Hepatocyte (in vitro differentiated cells): ENCODE results near the gene GNB1L. TPM values are rescaled to one million over a fixed set of nuclear protein-coding genes. Genes with fewer than 3 reads are reported as not detected.
"Not testable (repeated sequence)": the region's sequence is repeated elsewhere in the genome, so short reads cannot be mapped to it uniquely, and the experiment has no call there.

Experiments used
- DNase-seq: peaks from one replicate; pipeline ENCODE4 v3.0.0-alpha.2; 2016; ENCODE audit warnings: low spot score
- H2AFZ ChIP-seq: fragments of 200-600 bp; sonication (generic); 2 replicates; pipeline ENCODE4 v1.6.0; 2016; ENCODE audit warnings: antibody characterized with exemption, mild to moderate bottlenecking
- H3K27ac ChIP-seq: fragments of 200-600 bp; sonication (generic); 2 replicates; pipeline ENCODE4 v1.5.1; 2016; ENCODE audit warnings: mild to moderate bottlenecking
- H3K27me3 ChIP-seq: fragments of 200-600 bp; sonication (generic); 2 replicates; pipeline ENCODE4 v1.6.1; 2016
- H3K36me3 ChIP-seq: fragments of 200-600 bp; sonication (generic); replicated peaks from 2 replicates; pipeline ENCODE4 v1.5.1; 2016; ENCODE audit warnings: low read depth; ENCODE audit not compliant: insufficient read depth
- H3K4me1 ChIP-seq: fragments of 200-600 bp; sonication (generic); 2 replicates; pipeline ENCODE4 v1.5.1; 2016; ENCODE audit warnings: mild to moderate bottlenecking, moderate library complexity; ENCODE audit not compliant: insufficient read depth
- H3K4me2 ChIP-seq: fragments of 200-600 bp; sonication (generic); 2 replicates; pipeline ENCODE4 v1.6.0; 2016
- H3K4me3 ChIP-seq: fragments of 200-600 bp; sonication (generic); 2 replicates; pipeline ENCODE4 v1.5.1; 2016; ENCODE audit warnings: mild to moderate bottlenecking
- H3K79me2 ChIP-seq: fragments of 200-600 bp; sonication (generic); 2 replicates; pipeline ENCODE4 v1.6.0; 2017; ENCODE audit warnings: mild to moderate bottlenecking
- H3K9me2 ChIP-seq: fragments of 200-600 bp; sonication (generic); replicated peaks from 2 replicates; pipeline ENCODE4 v1.6.0; 2017; ENCODE audit warnings: mild to moderate bottlenecking; ENCODE audit not compliant: insufficient read depth
- H3K9me3 ChIP-seq: fragments of 200-600 bp; sonication (generic); 2 replicates; pipeline ENCODE4 v1.5.1; 2016; ENCODE audit warnings: low read depth, mild to moderate bottlenecking
- H4K20me1 ChIP-seq: fragments of 200-600 bp; sonication (generic); 2 replicates; pipeline ENCODE4 v1.6.0; 2016; ENCODE audit warnings: mild to moderate bottlenecking; ENCODE audit not compliant: insufficient read depth, poor library complexity, severe bottlenecking
- CTCF ChIP-seq: fragments of 200-600 bp; sonication (generic); IDR thresholded peaks from 2 replicates; pipeline ENCODE4 v1.5.1; 2016; ENCODE audit warnings: antibody characterized with exemption, mild to moderate bottlenecking; ENCODE audit not compliant: poor library complexity
- EZH2 ChIP-seq: fragments of 200-600 bp; sonication (generic); IDR thresholded peaks from 2 replicates; pipeline ENCODE4 v1.6.1; 2016; ENCODE audit warnings: antibody characterized with exemption, mild to moderate bottlenecking, borderline replicate concordance
- EZH2phosphoT487 ChIP-seq: fragments of 200-600 bp; sonication (generic); IDR thresholded peaks from one replicate; pipeline ENCODE4 v1.6.1; 2018; ENCODE audit warnings: antibody characterized with exemption, mild to moderate bottlenecking, low read depth, moderate library complexity; ENCODE audit not compliant: unreplicated experiment, severe bottlenecking
- WGBS: methylation state at CpG from one replicate; pipeline ENCODE4 v1.1.6; 2016; ENCODE audit warnings: low lambda C conversion rate; ENCODE audit errors: missing lambda C conversion rate; 5-methylcytosine and 5-hydroxymethylcytosine counted together
- polyA plus RNA-seq: library from polyadenylated mRNA; unstranded; fragments of >200 nt; fragmentation: Nextera tagmentation; extraction: Ambion mirVana; gene quantifications from 2 replicates; pipeline ENCODE4 v1.2.1, GENCODE V29; 2016
- total RNA-seq: library from RNA; depleted of rRNA; stranded (reverse); fragments of >200 nt; gene quantifications from 2 replicates; pipeline ENCODE4 v1.2.3, GENCODE V29; 2014

GNB1L gene
- total and polyA plus RNA-seq, 2 experiments from 2014 or later = 4.1 to 8.5 TPM

GRCh38 chr22:19796160-19796559, 58.5 kb downstream of the GNB1L start:
- Histone ChIP-seq H4K20me1 (no peaks in the 10 kb centered on the region), H3K9me2 (no peaks in the 10 kb centered on the region), H3K9me3 (no peaks in the 10 kb centered on the region), H3K79me2 (no peaks in the 10 kb centered on the region), H3K4me3 (no peak overlapping the region), H3K27ac (no peak overlapping the region), H3K27me3 (no peaks in the 10 kb centered on the region), H3K4me1 (peaks cover 17% of the 10 kb centered on the region), H3K4me2 (no peak overlapping the region), H2AFZ (no peak overlapping the region), H3K36me3 (no peaks in the 10 kb centered on the region)
- DNase-seq = no peak
- TF ChIP-seq EZH2phosphoT487 = no peak
- TF ChIP-seq CTCF = no peak
- no peak for TF ChIP-seq EZH2
- 96% methylated on average over 7 of the region's 7 CpGs for WGBS

- H2AFZ ChIP-seq = no peak overlapping the region
- H3K27me3 ChIP-seq = no peaks in the 10 kb centered on the region
- H4K20me1 ChIP-seq = no peaks in the 10 kb centered on the region
- H3K9me3 ChIP-seq = no peaks in the 10 kb centered on the region
- H3K9me2 ChIP-seq = no peaks in the 10 kb centered on the region
- no peak for DNase-seq
- H3K4me1 ChIP-seq = peaks cover 17% of the 10 kb centered on the region
- no peak overlapping the region for H3K4me3 ChIP-seq
- H3K27ac ChIP-seq = no peak overlapping the region
- H3K79me2 ChIP-seq = no peaks in the 10 kb centered on the region
- no peaks in the 10 kb centered on the region for H3K36me3 ChIP-seq
- WGBS = 93% methylated on average over 6 of the region's 6 CpGs
- no peak overlapping the region for H3K4me2 ChIP-seq
- TF ChIP-seq EZH2phosphoT487 = no peak
Measured at GRCh38 chr22:19795617-19796008, 59.1 kb downstream of the GNB1L start.

GRCh38 chr22:19793661-19794310, 60.9 kb downstream of the GNB1L start:
- no peaks in the 10 kb centered on the region for H3K9me2 ChIP-seq
- H3K27ac ChIP-seq = no peak overlapping the region
- H3K9me3 ChIP-seq = no peaks in the 10 kb centered on the region
- DNase-seq = no peak
- H4K20me1 ChIP-seq = no peaks in the 10 kb centered on the region
- H3K79me2 ChIP-seq = no peaks in the 10 kb centered on the region
- no peak for TF ChIP-seq CTCF
- no peak for TF ChIP-seq EZH2
- no peak for TF ChIP-seq EZH2phosphoT487
- H3K4me1 ChIP-seq = peaks cover 2% of the 10 kb centered on the region
- H2AFZ ChIP-seq = no peak overlapping the region
- H3K4me3 ChIP-seq = no peak overlapping the region
- H3K27me3 ChIP-seq = no peaks in the 10 kb centered on the region
- H3K4me2 ChIP-seq = no peak overlapping the region
- WGBS = 85% methylated on average over 2 of the region's 2 CpGs
- H3K36me3 ChIP-seq = no peaks in the 10 kb centered on the region

- no peaks in the 10 kb centered on the region for H3K9me2 ChIP-seq
- 71% methylated on average over 2 of the region's 2 CpGs for WGBS
- no peaks in the 10 kb centered on the region for H4K20me1 ChIP-seq
- H3K4me3 ChIP-seq = no peak overlapping the region
- no peaks in the 10 kb centered on the region for H3K27me3 ChIP-seq
- no peak overlapping the region for H2AFZ ChIP-seq
- DNase-seq = no peak
- no peaks in the 10 kb centered on the region for H3K9me3 ChIP-seq
- no peaks in the 10 kb centered on the region for H3K4me1 ChIP-seq
- no peaks in the 10 kb centered on the region for H3K79me2 ChIP-seq
- H3K4me2 ChIP-seq = no peak overlapping the region
- H3K27ac ChIP-seq = no peak overlapping the region
- H3K36me3 ChIP-seq = no peaks in the 10 kb centered on the region
- TF ChIP-seq EZH2 = no peak
- TF ChIP-seq EZH2phosphoT487 = no peak
- no peak for TF ChIP-seq CTCF
Measured at GRCh38 chr22:19793161-19793560, 61.5 kb downstream of the GNB1L start.

GRCh38 chr22:19792383-19792896, 62.2 kb downstream of the GNB1L start:
- not testable (repeated sequence) for H3K27ac ChIP-seq, H3K27me3 ChIP-seq, H3K79me2 ChIP-seq, H3K9me3 ChIP-seq, DNase-seq, H3K4me3 ChIP-seq, H3K9me2 ChIP-seq, H3K4me1 ChIP-seq, H4K20me1 ChIP-seq, H3K36me3 ChIP-seq, H3K4me2 ChIP-seq, H2AFZ ChIP-seq
- 95% methylated on average over 13 of the region's 13 CpGs for WGBS
